Activated naive CD8-positive, alpha-beta T cell (primary cell): ENCODE measurements around the gene SLC22A3.

Experiments
- H3K27ac Mint-ChIP-seq: one replicate; pipeline ENCODE4 v1.8.0; 2021; ENCODE audit warnings: mixed read lengths
- H3K27me3 Mint-ChIP-seq: one replicate; pipeline ENCODE4 v1.8.0; 2021; ENCODE audit warnings: mixed read lengths
- H3K36me3 Mint-ChIP-seq: one replicate; pipeline ENCODE4 v1.8.0; 2021; ENCODE audit warnings: mixed read lengths
- H3K4me1 Mint-ChIP-seq: one replicate; pipeline ENCODE4 v1.8.0; 2021; ENCODE audit warnings: low read depth, mixed read lengths
- H3K4me3 Mint-ChIP-seq: one replicate; pipeline ENCODE4 v1.8.0; 2021; ENCODE audit warnings: mild to moderate bottlenecking, mixed read lengths
- H3K9me3 Mint-ChIP-seq: one replicate; pipeline ENCODE4 v1.8.0; 2021; ENCODE audit warnings: low read depth, mixed read lengths

Gene SLC22A3

DNA sequence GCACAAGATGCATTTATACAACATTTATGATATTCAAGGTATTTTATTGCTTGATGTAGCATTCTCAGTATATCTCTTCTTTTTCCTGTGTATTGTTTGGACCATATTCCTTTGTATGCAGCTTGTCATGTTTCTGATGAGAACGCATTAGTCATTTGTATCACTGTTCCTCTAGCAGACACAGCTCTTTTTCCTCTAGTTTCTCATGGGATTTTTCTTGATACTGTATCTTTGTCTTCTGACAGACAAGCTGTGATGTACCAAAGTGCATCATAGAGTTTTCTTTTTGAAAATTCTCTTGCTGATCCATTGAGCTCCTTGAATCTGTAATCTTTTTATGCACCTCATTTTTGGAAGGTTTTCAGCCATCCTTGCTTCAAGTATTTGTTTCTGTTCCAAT is 140.9 kb downstream of the SLC22A3 start:
- H3K27me3 Mint-ChIP-seq, result no peaks in the 10 kb centered on the region
- H3K36me3 Mint-ChIP-seq, result peaks cover 43% of the 10 kb centered on the region
- H3K9me3 Mint-ChIP-seq, result no peaks in the 10 kb centered on the region
- no peak overlapping the region for H3K4me3 Mint-ChIP-seq
- no peaks in the 10 kb centered on the region for H3K4me1 Mint-ChIP-seq
- H3K27ac Mint-ChIP-seq, result no peak overlapping the region

DNA sequence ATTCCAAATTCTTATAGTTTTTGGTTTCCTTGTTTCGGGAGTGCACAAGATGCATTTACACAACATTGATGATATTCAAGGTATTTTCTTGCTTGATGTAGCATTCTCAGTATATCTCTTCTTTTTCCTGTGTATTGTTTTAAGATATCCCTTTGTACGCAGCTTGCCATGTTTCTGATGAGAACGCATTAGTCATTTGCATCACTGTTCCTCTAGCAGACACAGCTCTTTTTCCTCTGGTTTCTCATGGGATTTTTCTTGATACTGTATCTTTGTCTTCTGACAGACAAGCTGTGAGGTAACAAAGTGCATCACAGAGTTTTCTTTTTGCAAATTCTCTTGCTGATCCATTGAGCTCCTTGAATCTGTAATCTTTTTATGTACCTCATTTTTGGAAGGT is 146.4 kb downstream of the SLC22A3 start:
- H3K36me3 Mint-ChIP-seq, result peaks cover 29% of the 10 kb centered on the region
- no peaks in the 10 kb centered on the region for H3K9me3 Mint-ChIP-seq
- no peak overlapping the region for H3K27ac Mint-ChIP-seq
- H3K27me3 Mint-ChIP-seq, result no peaks in the 10 kb centered on the region
- no peak overlapping the region for H3K4me3 Mint-ChIP-seq
- no peaks in the 10 kb centered on the region for H3K4me1 Mint-ChIP-seq

DNA sequence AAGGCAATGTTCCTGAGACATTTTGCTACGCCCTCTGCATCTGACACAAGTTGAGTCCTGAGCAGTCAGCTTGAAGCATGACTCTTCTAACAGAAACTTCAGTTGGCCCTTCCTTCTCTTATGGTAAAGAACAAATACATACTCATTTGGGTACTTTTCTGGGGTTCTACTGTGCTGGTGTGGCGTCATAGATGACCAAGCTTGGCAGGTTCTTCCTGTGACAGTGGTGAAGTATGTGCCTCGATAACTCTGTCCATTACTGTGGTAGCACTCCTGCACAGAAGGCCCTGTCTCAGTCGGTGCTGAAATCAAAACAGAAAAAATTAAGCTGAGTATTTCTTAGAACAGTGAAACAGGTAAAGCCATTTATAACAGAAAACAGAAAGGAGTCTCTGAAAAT is 152.5 kb downstream of the SLC22A3 start:
- peaks cover 2% of the 10 kb centered on the region for H3K27me3 Mint-ChIP-seq
- H3K9me3 Mint-ChIP-seq, result peaks cover 4% of the 10 kb centered on the region
- no peak overlapping the region for H3K27ac Mint-ChIP-seq
- H3K4me3 Mint-ChIP-seq, result no peak overlapping the region
- H3K36me3 Mint-ChIP-seq, result peaks cover 27% of the 10 kb centered on the region
- no peaks in the 10 kb centered on the region for H3K4me1 Mint-ChIP-seq
